Liver (tissue), 9 donors: ENCODE measurements around the gene TSPAN19. TPM values are rescaled to one million over a fixed set of nuclear protein-coding genes. Genes with fewer than 3 reads are reported as not detected.
A peak's percentile ranks its signal among the peaks of the same experiment; 100 is the strongest.

Experiments used
- DNase-seq: peaks from one replicate; pipeline ENCODE4 v3.0.0-alpha.2; 2017; ENCODE audit warnings: low spot score
- H3K27ac ChIP-seq, 2 donors: one replicate each; pipeline ENCODE4 v1.7.0; 2013; ENCODE audit warnings: inconsistent platforms in 2 of 2, low read length in 2 of 2, control low read depth in 1 of 2, low read depth in 1 of 2, mild to moderate bottlenecking in 1 of 2
- H3K27me3 ChIP-seq, 4 donors: one replicate each; pipeline versions ENCODE4 v1.6.1 to v1.7.0; 2013; ENCODE audit warnings: low read length in 3 of 4, inconsistent platforms in 1 of 4, mild to moderate bottlenecking in 1 of 4, moderate library complexity in 1 of 4; ENCODE audit not compliant: control insufficient read depth in 4 of 4, insufficient read depth in 4 of 4
- H3K36me3 ChIP-seq, 4 donors: one replicate each; pipeline versions ENCODE4 v1.6.1 to v1.7.0; 2013; ENCODE audit warnings: low read length in 3 of 4, mild to moderate bottlenecking in 3 of 4, low read depth in 1 of 4, moderate library complexity in 1 of 4; ENCODE audit not compliant: control insufficient read depth in 4 of 4, insufficient read depth in 3 of 4
- H3K4me1 ChIP-seq, 4 donors: one replicate each; pipeline versions ENCODE4 v1.6.1 to v1.7.0; 2013; ENCODE audit warnings: low read length in 3 of 4, mild to moderate bottlenecking in 3 of 4, moderate library complexity in 1 of 4; ENCODE audit not compliant: control insufficient read depth in 4 of 4, insufficient read depth in 4 of 4
- H3K4me3 ChIP-seq, 3 donors: one replicate each; pipeline versions ENCODE4 v1.6.1 to v1.7.0; 2013; ENCODE audit warnings: low read length in 3 of 3, control low read depth in 1 of 3, low read depth in 1 of 3, mild to moderate bottlenecking in 1 of 3
- H3K9ac ChIP-seq, 2 donors: one replicate each; pipeline ENCODE4 v1.7.0; 2013; ENCODE audit warnings: low read length in 2 of 2, mild to moderate bottlenecking in 2 of 2, moderate library complexity in 2 of 2, control low read depth in 1 of 2, low read depth in 1 of 2
- H3K9me3 ChIP-seq, 4 donors: one replicate each; pipeline versions ENCODE4 v1.6.1 to v1.7.0; 2013; ENCODE audit warnings: low read length in 3 of 4; ENCODE audit not compliant: control insufficient read depth in 4 of 4
- CTCF ChIP-seq: fragments of 150-350 bp; IDR thresholded peaks from 2 replicates; pipeline ENCODE4 v1.5.1; 2017; ENCODE audit warnings: improper control_type of control experiment, low read depth, low read length; ENCODE audit not compliant: missing input control
- EGR1 ChIP-seq, 2 donors: IDR thresholded peaks; 2 replicates each; pipeline ENCODE4 v1.6.1; 2016 to 2018; ENCODE audit warnings: antibody characterized with exemption in 2 of 2, low read depth in 2 of 2
- FOXA1 ChIP-seq: IDR thresholded peaks from 2 replicates; pipeline ENCODE4 v1.6.1; 2016; ENCODE audit warnings: antibody characterized with exemption
- FOXA2 ChIP-seq: IDR thresholded peaks from 2 replicates; pipeline ENCODE4 v1.6.1; 2016; ENCODE audit warnings: antibody characterized with exemption
- GABPA ChIP-seq, 2 donors: IDR thresholded peaks in 1 of 2; conservative IDR thresholded peaks in 1 of 2; 2 replicates each; pipeline ENCODE4 v1.6.1; 2016; ENCODE audit warnings: antibody characterized with exemption in 2 of 2, mild to moderate bottlenecking in 1 of 2, moderate library complexity in 1 of 2
- HNF4A ChIP-seq, 2 donors: conservative IDR thresholded peaks; 2 replicates each; pipeline ENCODE4 v1.6.1; 2016; ENCODE audit warnings: antibody characterized with exemption in 2 of 2, mild to moderate bottlenecking in 2 of 2
- HNF4G ChIP-seq: IDR thresholded peaks from 2 replicates; pipeline ENCODE4 v1.6.1; 2016; ENCODE audit warnings: antibody characterized with exemption
- JUND ChIP-seq, 2 donors: IDR thresholded peaks; 2 replicates each; pipeline ENCODE4 v1.6.1; 2016; ENCODE audit warnings: antibody characterized with exemption in 2 of 2
- NR2F2 ChIP-seq: IDR thresholded peaks from 2 replicates; pipeline ENCODE4 v1.6.1; 2016; ENCODE audit warnings: antibody characterized with exemption
- RAD21 ChIP-seq, 2 donors: IDR thresholded peaks; 2 replicates each; pipeline ENCODE4 v1.6.1; 2016; ENCODE audit warnings: antibody characterized with exemption in 2 of 2, mild to moderate bottlenecking in 2 of 2
- REST ChIP-seq: IDR thresholded peaks from 2 replicates; pipeline ENCODE4 v1.6.1; 2016; ENCODE audit warnings: antibody characterized with exemption, mild to moderate bottlenecking
- RXRA ChIP-seq, 2 donors: IDR thresholded peaks; 2 replicates each; pipeline ENCODE4 v1.6.1; 2017 to 2018; ENCODE audit warnings: antibody characterized with exemption in 2 of 2, mild to moderate bottlenecking in 1 of 2
- SP1 ChIP-seq: IDR thresholded peaks from 2 replicates; pipeline ENCODE4 v1.6.1; 2018; ENCODE audit warnings: antibody characterized with exemption, mild to moderate bottlenecking
- TAF1 ChIP-seq: conservative IDR thresholded peaks from 2 replicates; pipeline ENCODE4 v1.6.1; 2016; ENCODE audit warnings: antibody characterized with exemption, mild to moderate bottlenecking
- YY1 ChIP-seq: IDR thresholded peaks from 2 replicates; pipeline ENCODE4 v1.6.1; 2016; ENCODE audit warnings: antibody characterized with exemption, mild to moderate bottlenecking
- WGBS: extraction: QIAGEN DNeasy Blood & Tissue Kit; methylation state at CpG from one replicate; pipeline ENCODE4 v1.1.7; 2013; 5-methylcytosine and 5-hydroxymethylcytosine counted together
- polyA plus RNA-seq, 2 donors: library from polyadenylated mRNA; stranded (reverse) in 1 of 2; unstranded in 1 of 2; fragments of 200-250 nt in 1 of 2; fragments of >200 nt in 1 of 2; fragmentation: Nextera tagmentation in 1 of 2; extraction: Ambion mirVana in 1 of 2; gene quantifications; one replicate each; pipeline versions ENCODE4 v1.2.1 to v1.2.3, GENCODE V29; 2013 to 2015
- total RNA-seq, 2 donors: library from RNA; depleted of rRNA; stranded (reverse); fragments of >200 nt; gene quantifications; one replicate each; pipeline ENCODE4 v1.2.3, GENCODE V29; 2014
- TF ChIP-seq, protein P1 (sequence below): IDR thresholded peaks from 2 replicates; pipeline ENCODE4 v1.6.1; 2016; ENCODE audit warnings: antibody characterized with exemption
- TF ChIP-seq, protein P2 (sequence below): IDR thresholded peaks from 2 replicates; pipeline ENCODE4 v1.6.1; 2016; ENCODE audit warnings: antibody characterized with exemption
- donor health status: healthy.
- donor health status: healthy.
- donor health status: healthy.
- donor health status: healthy.
- donor health status: healthy.

Gene TSPAN19
- total and polyA plus RNA-seq, 4 donors, result not detected

GRCh38 chr12:84995641-84996040 is 40.4 kb downstream of the TSPAN19 start:
- H3K27me3 ChIP-seq, result no peaks in the 10 kb centered on the region
- no peaks in the 10 kb centered on the region for H3K9me3 ChIP-seq
- TF ChIP-seq GABPA (IDR thresholded peaks at IDR 0.05 in 1 of 2, conservative IDR thresholded peaks at IDR 0.05 in 1 of 2), result no peak
- TF ChIP-seq FOXA2, result peak; percentile 32
- TF ChIP-seq CTCF, result no peak
- peak in 1 of 2 donors; percentile 54 for TF ChIP-seq RXRA (IDR thresholded peaks at IDR 0.05)
- TF ChIP-seq HNF4A (conservative IDR thresholded peaks at IDR 0.05), result no peak
- no peak for DNase-seq
- H3K27ac ChIP-seq, result no peak overlapping the region
- H3K4me1 ChIP-seq, result no peaks in the 10 kb centered on the region
- 73% methylated on average over 2 of the region's 2 CpGs for WGBS
- no peak overlapping the region for H3K9ac ChIP-seq
- H3K36me3 ChIP-seq, result no peaks in the 10 kb centered on the region
- H3K4me3 ChIP-seq, result no peak overlapping the region

- DNase-seq, result no peak
- TF ChIP-seq REST, result no peak
- TF ChIP-seq YY1, result no peak
- TF ChIP-seq RAD21 (IDR thresholded peaks at IDR 0.05), result no peak
- Histone ChIP-seq H3K27me3 (no peaks in the 10 kb centered on the region), H3K9ac (no peak overlapping the region), H3K36me3 (no peaks in the 10 kb centered on the region), H3K9me3 (no peaks in the 10 kb centered on the region), H3K27ac (no peak overlapping the region), H3K4me3 (no peak overlapping the region), H3K4me1 (no peaks in the 10 kb centered on the region)
These were observed 41.7 kb downstream of the TSPAN19 start for GRCh38 chr12:84994426-84994825.

DNA sequence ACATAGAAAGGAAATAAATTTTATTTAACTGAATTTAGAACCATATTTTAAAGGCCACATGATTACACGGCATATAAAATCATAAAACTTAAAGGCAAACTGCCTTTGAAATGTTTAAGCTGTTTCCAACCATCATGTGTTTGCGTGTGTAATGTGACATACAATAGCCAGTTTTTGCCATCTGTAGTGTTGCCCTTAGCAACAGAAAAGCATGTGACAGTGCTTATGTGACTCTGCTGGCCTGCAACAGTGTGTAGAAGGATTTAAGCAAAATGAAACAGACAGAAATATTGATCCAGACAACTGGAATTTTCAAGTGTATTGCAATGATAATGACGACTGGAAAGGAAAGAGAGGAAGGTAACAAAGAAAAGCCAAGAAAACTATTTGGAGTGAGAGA is 49.5 kb downstream of the TSPAN19 start:
- WGBS, result 67% methylated on average over 3 of the region's 3 CpGs
- Histone ChIP-seq H3K36me3 (no peaks in the 10 kb centered on the region), H3K9me3 (no peaks in the 10 kb centered on the region), H3K9ac (no peak overlapping the region), H3K4me3 (no peak overlapping the region), H3K27me3 (peaks cover 0 to 5% (median 0%) of the 10 kb centered on the region in 4 donors), H3K4me1 (no peaks in the 10 kb centered on the region), H3K27ac (no peak overlapping the region)
- no peak for DNase-seq
- TF ChIP-seq GABPA (IDR thresholded peaks at IDR 0.05 in 1 of 2, conservative IDR thresholded peaks at IDR 0.05 in 1 of 2) (no peak), HNF4G (no peak), FOXA2 (no peak), EGR1 (IDR thresholded peaks at IDR 0.05; ENCODE audit: low read depth in 2 of 2) (no peak), RXRA (IDR thresholded peaks at IDR 0.05) (no peak), NR2F2 (no peak), FOXA1 (no peak), YY1 (no peak), RAD21 (IDR thresholded peaks at IDR 0.05) (no peak), HNF4A (conservative IDR thresholded peaks at IDR 0.05) (no peak), TAF1 (no peak), JUND (IDR thresholded peaks at IDR 0.05) (no peak), SP1 (no peak), CTCF (no peak)
- TF ChIP-seq, protein P1, sequence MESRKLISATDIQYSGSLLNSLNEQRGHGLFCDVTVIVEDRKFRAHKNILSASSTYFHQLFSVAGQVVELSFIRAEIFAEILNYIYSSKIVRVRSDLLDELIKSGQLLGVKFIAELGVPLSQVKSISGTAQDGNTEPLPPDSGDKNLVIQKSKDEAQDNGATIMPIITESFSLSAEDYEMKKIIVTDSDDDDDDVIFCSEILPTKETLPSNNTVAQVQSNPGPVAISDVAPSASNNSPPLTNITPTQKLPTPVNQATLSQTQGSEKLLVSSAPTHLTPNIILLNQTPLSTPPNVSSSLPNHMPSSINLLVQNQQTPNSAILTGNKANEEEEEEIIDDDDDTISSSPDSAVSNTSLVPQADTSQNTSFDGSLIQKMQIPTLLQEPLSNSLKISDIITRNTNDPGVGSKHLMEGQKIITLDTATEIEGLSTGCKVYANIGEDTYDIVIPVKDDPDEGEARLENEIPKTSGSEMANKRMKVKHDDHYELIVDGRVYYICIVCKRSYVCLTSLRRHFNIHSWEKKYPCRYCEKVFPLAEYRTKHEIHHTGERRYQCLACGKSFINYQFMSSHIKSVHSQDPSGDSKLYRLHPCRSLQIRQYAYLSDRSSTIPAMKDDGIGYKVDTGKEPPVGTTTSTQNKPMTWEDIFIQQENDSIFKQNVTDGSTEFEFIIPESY, result no peak
- TF ChIP-seq, protein P2, sequence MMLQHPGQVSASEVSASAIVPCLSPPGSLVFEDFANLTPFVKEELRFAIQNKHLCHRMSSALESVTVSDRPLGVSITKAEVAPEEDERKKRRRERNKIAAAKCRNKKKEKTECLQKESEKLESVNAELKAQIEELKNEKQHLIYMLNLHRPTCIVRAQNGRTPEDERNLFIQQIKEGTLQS, result no peak
